ENCODE data around the gene PLEKHA4.
"Not testable (repeated sequence)": the region's sequence is repeated elsewhere in the genome, so short reads cannot be mapped to it uniquely, and the experiment has no call there.

Gene PLEKHA4

DNA sequence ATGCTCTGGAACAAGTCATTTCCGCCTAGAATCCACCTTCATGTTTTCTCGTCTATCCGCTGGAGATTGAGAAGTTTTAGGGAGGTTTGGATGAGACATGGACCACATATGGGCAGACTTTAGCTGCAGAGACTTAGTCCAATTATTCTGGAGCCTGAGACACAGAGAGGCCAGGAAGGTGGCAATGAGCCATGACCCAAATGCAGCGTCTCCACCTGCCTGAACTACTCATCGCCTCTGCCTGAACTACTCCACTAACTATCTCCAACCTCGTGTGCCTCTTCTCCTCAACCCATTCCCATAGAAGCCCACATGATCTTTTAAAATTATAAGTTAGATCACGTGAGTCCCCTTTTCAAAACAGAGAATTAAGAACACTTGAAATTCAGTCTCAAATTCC is 5.6 kb downstream of the PLEKHA4 start:
- no peak for FAIRE-seq

DNA sequence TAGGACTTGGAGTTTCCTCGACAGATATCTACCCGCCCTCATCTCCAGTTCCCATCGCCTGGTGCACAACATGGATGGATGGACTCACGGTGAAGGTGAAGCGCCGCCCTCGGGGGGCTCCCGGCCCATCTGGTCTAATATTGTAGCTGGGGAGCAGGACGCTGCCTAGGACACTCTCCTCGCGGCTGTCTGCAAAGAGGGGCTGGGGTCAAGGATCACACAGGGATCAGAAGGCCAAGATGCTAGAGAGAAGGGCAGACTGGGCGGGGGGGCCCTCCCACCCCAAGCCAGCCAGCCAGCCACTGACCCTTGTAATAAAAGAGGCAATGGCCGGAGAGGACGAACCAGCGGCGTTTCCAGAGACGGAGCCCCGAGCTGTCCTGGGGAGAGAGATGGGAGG is 7.1 kb downstream of the PLEKHA4 start:
- no peak for FAIRE-seq

DNA sequence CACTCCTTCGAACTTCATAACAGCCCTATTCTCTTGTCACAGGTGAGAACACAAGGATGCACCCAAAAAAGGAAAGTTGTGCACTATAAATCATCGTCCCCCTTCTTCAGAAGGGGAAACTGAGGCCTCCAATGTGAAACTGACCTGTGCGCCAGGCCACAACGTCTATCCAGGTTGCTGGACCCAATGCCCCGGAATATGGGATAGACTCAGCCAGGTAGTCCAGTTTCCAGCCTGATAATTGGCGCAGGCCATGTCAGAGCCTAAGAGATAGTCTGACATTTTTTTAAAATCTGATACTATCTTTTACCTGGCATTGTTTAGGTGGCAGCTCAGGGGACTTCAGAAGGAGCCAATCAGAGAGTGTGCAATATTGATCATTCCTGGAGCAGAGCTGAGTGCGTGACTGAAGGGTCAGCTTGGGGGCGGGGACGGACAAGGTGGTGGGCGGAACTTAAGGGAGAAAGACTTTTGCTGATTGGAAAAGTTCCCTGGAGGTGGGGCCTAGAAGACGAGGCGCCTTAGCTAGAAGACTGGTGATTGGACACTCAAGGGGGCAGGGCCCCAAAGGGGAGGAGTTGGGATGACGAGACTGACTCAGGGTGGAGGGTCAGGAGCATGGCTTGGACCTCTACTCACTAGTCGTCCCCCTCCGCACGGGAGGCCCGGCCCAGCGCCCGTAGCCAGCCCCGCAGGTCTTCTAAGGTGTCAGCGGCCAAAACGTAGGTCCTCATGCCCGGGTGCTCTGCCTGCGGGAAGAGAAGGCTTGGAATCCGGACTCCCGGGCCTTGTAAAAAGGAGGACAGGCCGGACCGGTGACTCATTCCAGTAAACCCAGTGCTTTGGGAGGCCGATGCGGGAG is 8.5 kb downstream of the PLEKHA4 start:
- no peak for FAIRE-seq

DNA sequence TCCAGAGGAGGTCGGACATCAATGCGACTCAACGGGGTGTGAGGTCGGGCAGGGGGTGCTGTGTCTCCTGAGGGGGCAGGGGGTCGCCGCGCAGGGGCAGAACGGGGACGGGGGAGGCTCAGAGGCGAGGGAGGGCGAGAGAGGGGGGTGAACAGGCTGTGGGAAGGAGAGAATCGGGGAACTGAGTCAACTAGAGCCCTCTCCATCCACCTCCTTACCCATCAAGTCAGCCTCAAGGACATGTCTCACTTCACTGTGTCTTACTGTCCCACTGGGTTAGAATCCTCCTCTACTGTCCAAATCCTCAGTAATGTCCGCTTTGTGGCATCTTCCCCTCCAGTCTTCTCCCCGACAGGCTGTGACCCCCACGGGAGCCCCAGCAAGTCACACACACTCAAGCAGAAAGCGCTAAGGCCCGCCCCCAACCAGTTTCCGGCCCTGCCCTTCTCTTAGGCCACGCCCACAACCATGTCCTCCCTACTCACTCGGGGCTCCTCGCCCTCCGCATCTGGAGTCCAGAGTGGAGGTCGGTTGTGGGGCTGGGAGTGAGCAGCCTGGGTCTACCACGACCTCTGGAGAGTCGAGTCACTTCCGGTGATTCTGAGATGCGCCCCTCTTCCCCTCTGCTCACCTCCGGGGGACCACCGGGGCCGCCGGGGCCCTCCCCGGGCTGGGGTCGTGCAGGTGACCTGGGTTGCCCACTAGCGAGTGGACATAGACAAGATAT is 9.3 kb downstream of the PLEKHA4 start:
- FAIRE-seq: no peak

DNA sequence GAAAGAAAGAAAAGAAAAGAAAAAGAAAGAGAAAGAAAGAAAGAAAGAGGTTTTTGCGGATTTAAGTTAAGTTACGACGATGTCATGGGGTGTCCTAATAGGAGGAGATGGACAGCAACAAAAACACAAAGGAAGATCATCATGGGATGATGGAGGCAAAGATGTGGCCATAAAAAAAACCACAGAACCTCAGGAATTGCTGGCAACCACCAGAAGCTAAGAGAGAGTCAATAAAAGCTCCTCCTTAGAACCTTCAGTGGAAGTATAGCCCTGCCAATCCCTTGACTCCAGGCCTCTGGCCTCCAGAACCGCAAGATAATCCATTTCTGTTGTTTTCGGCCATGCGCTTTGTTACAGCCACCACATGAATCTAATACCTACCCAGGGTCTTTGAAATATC is 11.5 kb downstream of the PLEKHA4 start:
- FAIRE-seq: no peak

DNA sequence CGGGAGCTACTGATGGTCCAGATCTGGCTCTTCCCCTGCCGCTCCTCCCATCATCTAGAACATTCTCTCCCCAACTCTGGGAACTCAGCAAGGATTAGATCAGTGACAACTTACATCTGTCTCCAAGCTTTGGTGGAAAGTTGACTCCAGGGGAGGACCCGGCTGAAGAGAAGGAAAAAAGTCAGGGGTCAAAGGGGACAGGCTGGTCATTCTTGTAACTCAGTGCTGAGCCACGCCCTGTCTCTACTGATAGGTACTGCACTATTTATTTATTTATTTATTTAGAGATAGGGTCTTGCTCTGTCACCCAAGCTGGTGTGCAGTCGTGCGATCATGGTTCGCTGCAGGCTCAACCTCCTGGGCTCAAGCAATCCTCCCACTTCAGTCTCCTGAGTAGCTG is 14.3 kb downstream of the PLEKHA4 start:
- no peak for FAIRE-seq

DNA sequence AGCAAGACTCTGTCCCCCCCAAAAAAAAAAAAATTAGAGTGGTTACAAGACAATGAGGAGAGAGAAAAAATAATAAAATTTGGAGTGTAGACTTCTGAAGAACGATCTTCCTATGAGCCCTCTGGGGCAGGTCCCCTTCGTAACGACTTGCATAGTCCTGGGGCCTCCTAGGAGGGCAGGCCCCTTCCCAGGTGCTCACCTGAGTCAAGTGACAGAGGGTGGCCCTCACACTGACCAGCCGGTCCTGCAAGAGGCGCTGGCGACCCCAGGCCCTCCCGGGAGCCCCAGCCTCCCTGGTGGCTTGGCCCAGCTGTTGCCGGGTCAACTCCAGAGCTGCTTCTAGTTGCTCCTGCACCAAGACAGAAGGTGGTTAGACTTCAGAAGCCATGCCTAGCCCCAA is 14.9 kb downstream of the PLEKHA4 start:
- no peak for FAIRE-seq

DNA sequence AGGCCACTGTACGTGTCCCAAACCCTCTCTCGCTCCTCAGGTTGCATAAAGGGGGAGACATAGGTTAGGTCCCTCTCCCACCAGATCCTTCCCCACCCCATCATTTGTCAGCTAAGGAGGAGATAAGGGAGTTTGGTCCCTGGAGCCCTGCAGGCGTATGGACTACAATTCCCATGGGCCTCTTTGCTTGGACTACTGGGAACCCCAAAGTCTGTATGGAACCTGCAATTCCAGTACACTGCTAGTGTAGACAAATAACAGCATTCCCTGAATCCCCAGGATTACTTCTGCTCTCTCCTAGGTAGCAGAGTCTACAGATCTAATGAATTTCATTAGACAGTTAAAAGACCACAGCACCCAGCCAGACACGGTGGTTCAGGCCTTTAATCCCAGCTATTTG is 16.1 kb downstream of the PLEKHA4 start:
- FAIRE-seq: no peak

DNA sequence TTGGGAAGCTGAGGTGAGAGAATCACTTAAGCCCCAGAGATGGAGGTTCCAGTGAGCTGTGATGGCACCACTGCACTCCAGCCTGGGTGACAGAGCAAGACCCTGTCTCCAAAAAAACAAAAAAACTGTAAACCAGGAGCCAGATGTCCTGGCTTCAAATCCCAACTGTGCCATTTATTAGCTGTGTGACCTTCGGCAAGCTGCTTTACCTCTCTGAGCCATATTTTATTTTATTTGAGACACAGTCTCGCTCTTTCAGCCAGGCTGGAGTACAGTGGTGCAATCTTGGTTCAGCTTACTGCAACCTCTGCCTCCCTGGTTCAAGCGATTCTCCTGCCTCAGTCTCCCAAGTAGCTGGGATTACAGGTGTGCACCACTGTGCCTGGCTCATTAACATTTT is 21.8 kb downstream of the PLEKHA4 start:
- not testable (repeated sequence) for FAIRE-seq

DNA sequence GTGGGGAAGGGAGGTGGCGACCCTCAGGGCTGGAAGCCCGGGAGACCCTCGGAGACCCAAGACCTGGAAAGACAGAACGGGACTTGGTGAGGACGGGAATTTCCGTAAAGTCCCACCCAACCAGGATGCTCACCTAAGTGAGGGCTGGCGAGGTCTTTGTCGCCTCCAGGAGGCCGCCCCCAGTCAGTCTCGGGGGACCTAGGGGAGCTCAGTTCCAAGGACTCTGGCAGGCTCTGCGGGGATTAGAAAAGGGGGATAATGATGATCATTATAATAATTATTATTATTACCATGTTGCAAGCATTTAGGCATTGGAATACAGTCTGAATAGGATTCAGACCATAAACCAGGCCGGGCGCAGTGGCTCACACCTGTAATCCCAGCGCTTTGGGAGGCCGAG is 23.0 kb downstream of the PLEKHA4 start:
- no peak for FAIRE-seq

DNA sequence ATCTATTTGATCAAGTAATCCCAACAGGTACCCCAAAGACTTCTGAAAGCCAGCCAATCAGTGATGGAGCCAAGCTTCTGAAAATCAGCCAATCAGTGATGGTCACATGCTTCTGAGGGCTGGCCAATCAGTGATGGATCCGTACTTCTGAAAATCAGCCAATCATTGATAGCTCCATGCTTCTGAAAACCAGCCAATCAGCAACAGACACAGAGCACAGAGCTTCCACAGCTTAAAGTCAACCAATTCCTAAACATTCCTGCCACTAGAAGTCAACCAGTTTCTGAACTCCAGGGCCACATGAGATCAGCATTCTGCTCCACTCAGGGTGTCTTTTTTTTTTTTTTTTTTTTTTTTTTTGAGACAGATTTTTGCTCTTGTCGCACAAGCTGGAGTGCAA is 23.9 kb downstream of the PLEKHA4 start:
- FAIRE-seq: no peak

DNA sequence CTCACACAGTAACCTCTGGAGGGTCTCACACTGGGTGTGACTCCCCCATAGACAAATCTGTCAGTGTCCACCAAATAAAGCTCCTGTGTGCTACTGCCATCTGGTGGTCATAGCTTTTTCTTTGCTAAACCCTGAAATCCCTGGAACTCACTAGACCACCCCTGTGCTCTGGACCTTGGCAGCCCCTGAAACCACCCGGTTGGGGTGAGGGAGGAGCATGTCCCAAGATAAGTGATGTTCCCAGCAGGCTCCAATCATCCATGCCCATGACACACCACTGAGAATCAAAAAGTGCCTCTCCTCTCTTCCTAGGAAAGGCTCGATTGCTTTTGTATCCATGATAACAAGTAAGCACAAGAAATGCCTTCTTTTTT is 25.6 kb downstream of the PLEKHA4 start:
- FAIRE-seq: no peak

DNA sequence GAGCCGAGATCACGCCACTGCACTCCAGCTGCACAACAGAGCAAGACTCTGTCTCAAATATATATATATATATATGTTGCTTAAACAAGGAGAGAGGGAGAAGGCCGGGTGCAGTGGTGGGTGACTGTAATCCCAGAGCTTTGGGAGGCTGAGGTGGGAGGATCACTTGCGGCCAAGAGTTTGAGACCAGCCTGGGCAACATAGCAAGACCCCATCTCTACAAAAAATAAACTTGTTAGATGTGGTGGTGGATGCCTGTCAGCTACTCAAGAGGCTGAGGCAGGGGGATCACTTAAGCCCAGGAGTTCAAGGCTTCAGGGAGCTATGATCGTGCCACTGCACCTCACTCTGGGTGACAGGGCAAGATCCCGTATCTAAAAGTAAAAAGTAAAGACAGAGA is 26.8 kb downstream of the PLEKHA4 start:
- FAIRE-seq: no peak

DNA sequence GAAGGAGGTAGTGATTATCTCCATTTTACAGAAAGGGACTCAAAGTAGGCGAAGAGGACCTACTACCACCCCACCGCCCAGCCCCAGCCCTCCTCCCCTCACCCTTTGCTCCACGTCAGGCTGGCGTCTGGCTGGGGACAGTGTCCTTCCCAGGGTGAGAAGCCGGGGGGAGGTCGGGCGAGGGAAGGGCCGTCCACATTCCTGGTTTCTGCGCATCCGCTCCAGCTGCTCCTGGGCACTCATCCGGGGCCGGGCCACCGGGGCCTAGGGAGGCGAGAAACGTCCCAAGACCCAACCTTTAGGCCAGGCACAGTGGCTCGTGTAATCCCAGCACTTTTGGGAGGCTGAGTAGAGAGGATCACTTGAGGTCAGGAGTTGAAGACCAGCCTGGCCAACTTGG is 27.4 kb downstream of the PLEKHA4 start:
- FAIRE-seq: no peak

DNA sequence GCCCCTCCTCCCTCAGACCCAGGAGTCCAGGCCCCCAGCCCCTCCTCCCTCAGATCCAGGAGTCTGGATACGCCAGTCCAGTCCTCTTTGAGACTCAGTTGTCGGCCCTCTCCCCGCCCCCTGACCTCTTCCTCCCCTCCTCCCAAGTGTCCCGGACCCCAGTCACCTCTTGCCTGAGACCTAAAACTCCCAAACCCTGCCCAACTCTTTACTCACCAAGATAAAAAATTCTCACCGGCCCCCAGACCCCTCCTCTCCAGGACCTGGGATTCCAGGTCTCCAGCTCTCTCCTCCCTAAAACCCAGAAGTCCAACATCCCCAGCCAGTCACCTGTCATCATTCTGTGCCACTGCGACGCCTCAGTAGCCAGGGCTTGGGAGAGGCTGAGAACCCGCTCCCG is 30.7 kb downstream of the PLEKHA4 start:
- no peak for FAIRE-seq

DNA sequence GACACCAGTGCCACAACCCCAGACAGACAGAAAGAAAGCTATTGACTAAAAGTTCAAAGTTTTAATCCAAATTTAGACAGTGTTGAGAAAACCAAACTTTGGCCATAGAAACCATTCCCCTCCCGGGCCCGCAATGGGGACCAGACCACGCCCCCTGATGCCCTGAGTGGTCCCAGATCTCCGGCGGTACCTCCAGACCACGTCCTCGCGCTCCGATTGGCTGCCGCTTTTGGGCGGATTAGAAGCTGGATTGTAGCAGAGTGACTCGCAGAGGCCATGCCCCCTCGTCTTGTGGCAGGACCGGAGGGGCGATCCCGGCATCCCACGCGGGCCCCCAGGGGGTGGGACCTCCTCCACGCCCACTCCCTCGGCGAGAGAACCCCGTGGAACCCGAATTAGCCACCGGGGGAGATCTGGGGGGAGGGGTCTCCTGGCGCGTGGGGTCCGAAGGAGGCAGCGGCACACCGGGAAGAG is 31.3 kb downstream of the PLEKHA4 start:
- FAIRE-seq: no peak

DNA sequence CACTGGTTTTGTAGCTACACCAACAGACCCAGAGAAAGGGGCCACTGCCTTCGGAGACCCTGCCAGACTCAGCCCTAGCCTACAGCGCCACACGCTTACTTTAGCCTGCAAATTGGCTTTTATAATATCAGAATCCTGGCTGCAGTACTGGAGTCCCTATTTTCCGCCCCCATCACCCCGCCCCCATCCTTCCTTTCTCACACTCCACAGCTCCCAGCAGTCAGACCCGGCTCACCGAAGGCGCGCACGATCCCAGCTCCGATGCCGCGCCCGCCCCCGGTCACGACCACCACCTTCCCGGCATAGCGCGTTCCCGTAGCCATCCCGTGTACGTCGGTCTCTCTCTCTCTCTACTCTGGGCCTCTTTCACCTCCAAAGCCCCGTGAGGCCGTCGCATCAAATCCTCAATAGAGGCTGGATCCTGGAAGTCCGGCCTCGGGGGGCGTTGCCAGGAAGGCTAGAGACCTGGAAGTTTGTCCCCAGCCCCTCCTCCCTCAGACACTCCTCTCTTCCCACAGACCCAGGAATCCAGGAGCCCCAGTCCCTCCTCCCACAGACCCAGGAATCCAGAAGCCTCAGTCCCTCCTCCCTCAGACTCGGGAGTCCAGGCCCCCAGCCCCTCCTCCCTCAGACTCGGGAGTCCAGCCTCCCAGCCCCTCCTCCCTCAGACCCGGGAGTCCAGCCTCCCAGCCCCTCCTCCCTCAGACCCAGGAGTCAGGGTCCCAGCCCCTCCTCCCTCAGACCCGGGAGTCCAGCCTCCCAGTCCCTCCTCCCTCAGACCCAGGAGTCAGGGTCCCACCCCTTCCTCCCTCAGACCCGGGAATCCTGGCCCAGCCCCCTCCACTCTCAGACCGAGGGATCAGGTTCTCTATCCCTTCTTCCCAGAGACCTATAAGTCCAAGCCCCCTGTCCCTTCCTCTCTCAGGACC is 32.1 kb downstream of the PLEKHA4 start, which contains the start of gene HSD17B14:
TSS of gene HSD17B14 (minus strand) at position 403 of the 929 bp plus-strand sequence. CDS start at position 323, 80 bp downstream.
- no peak for FAIRE-seq

DNA sequence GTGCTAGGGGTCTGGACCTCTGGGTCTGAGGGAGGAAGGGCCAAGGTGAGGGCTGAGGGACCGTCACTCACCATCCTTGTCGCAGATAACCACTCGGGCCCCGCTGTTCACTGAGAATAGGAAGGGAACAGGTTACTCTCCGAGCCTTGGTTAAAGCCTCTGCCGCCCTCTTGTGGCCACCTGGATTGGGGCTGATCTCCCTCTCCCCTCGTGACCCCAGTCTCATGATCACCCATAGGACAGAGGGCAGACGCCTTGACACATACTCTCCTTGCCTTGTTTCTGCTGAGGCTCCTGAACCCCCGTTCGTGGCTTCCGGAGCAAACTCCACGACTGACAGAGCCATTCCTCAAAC is 32.7 kb downstream of the PLEKHA4 start:
- no peak for FAIRE-seq

DNA sequence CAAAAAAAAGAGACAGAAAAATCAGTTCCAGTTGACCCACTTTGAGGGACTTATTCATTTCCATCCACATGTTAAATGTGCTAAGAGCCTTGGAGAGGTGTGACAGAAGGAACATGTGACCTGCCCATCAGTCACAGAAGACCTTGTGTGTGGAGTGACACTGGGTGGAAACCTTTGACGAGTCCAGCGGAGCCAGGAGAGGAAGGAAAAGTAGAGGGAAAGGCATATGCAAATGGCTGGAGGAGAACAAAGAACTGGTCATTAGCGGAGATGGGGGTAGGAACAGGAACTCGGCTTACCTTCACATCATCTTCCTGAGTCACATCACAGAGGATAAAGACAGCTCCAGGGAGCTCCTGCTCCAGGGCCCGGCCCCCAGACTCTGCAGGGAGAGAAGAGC is 34.4 kb downstream of the PLEKHA4 start:
- no peak for FAIRE-seq

DNA sequence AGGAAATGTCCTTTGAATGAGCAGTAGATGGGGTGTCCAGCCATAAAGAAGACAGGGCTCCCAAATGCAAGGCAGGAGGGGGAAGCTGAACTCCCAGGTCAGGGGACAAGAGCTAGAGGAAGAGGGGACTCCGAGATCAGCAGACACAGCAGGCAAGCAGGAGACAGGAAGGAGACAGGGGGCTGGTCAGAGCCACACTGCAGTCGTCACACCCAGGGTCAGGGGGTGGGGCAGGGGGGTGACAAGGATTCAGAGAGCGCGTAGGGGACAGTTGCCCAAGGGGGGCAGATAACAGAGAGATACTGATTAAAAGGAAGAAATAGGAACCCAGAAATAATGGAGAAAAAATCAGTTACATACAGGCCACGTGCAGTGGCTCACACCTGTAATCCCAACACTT is 35.4 kb downstream of the PLEKHA4 start:
- FAIRE-seq: no peak

DNA sequence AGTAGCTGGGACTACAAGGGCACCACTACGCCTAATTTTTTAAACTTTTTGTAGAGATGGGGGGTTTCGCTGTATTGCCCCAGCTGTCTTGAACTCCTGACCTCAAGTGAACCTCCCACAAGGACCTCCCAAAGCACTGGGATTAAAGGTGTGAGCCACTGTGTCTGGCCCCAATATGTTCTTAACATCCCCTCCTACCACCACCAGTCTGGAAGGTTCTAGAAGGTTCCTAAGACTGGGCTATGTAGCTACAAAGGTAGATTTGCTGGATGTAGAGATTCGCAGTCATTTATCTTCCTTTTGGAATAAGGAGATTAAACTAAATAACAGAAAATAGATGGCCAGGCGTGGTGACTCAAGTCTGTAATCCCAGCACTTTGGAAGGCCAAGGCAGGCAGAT is 37.5 kb downstream of the PLEKHA4 start:
- FAIRE-seq: no peak

DNA sequence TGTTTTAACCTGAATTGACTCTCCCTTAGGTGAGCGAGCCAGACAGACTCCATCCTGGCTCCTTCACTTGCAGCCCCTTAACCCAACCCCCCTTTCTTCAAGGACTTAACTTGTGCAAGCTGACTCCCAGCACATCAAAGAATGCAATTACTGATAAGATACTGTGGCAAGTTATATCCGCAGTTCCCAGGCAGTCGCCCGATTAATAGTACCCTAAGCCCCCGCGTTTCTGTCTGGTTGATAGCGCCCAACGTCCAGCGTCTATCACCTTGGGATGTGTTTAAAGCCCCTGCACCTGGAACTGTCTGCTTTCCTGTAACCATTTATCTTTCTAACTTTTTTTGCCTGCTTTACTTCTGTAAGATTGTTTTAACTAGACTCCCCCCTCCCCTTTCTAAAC is 38.3 kb downstream of the PLEKHA4 start:
- FAIRE-seq: no peak

DNA sequence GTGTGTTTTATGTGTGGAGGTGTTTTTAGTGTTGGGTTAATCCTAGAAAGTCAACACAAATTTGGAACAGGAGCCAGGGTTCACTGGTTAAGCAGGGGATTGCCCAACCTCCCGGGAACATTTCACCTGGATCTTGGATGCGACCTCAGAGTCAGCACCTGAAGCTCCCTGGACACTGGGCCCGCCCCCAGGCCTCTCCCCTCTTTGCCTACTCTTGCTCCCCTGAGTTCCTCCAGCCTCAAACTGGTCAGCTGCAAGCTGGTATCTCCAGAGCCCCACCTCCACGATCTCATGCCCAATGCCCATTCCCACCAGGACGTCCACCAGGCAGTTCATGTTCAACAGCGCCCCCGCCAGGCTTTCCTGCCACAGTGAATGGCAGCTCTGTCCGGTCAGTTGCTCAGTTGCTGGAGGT is 41.8 kb downstream of the PLEKHA4 start:
- FAIRE-seq: no peak
